K562 (cell line): ENCODE data around the gene CTIF. TPM values are rescaled to one million over a fixed set of nuclear protein-coding genes. Genes with fewer than 3 reads are reported as not detected.

Experiments
- ATF7 ChIP-seq: fragments of 450-650 bp; IDR thresholded peaks from 2 replicates; pipeline ENCODE4 v1.7.1; 2014; ENCODE audit warnings: mild to moderate bottlenecking, moderate library complexity
- DEAF1 ChIP-seq: fragments of 450-650 bp; formaldehyde crosslinking; IDR thresholded peaks from 2 replicates; pipeline ENCODE4 v1.4.0; 2020; ENCODE audit warnings: mild to moderate bottlenecking, moderate library complexity
- ETV6 ChIP-seq, 3 experiments: fragments of 150-350 bp in 1 of 3; sonication (generic) in 1 of 3; formaldehyde crosslinking in 1 of 3; IDR thresholded peaks; 2 replicates each; pipeline versions ENCODE4 v1.6.1 to v1.8.0; 2014 to 2022; ENCODE audit warnings: borderline replicate concordance in 2 of 3, low read depth in 2 of 3, antibody characterized with exemption in 1 of 3, low read length in 1 of 3, mild to moderate bottlenecking in 1 of 3, missing genetic modification reagents in 1 of 3
- HDAC3 ChIP-seq: fragments of 450-650 bp; IDR thresholded peaks from 2 replicates; pipeline ENCODE4 v1.6.1; 2018; ENCODE audit warnings: borderline replicate concordance, mild to moderate bottlenecking, moderate library complexity; ENCODE audit not compliant: partially characterized antibody
- HIVEP1 ChIP-seq: fragments of 250-450 bp; sonication (Bioruptor Pico); IDR thresholded peaks from 2 replicates; pipeline ENCODE4 v1.4.0; 2020; ENCODE audit warnings: mild to moderate bottlenecking
- POU5F1 ChIP-seq: fragments of 150-350 bp; IDR thresholded peaks from 2 replicates; pipeline ENCODE4 v1.6.1; 2014; ENCODE audit warnings: borderline replicate concordance, low read length, low read depth, mild to moderate bottlenecking; ENCODE audit not compliant: partially characterized antibody
- PRMT5 ChIP-seq: sonication (generic); formaldehyde crosslinking; IDR thresholded peaks from 2 replicates; pipeline ENCODE4 v1.5.0; 2020; ENCODE audit warnings: missing genetic modification reagents
- SAP30 ChIP-seq: fragments of 200-600 bp; sonication (generic); IDR thresholded peaks from 2 replicates; pipeline ENCODE4 v1.6.1; 2012; ENCODE audit warnings: borderline replicate concordance, low read depth, mild to moderate bottlenecking, moderate library complexity, low read length, control low read depth, inconsistent platforms; ENCODE audit not compliant: insufficient read depth, poor library complexity, severe bottlenecking
- ZNF766 ChIP-seq: fragments of 200-800 bp; sonication (Bioruptor generic); conservative IDR thresholded peaks from 2 replicates; pipeline ENCODE4 v1.6.1; 2016; ENCODE audit warnings: missing genetic modification characterization, missing compliant biosample characterization
- polyA plus RNA-seq, 8 experiments: library from polyadenylated mRNA; depleted of rRNA in 4 of 8; stranded (reverse) in 5 of 8; unstranded in 3 of 8; fragments of >200 nt; fragmentation: Nextera tagmentation in 2 of 8; fragmentation: Illumina TruSeq in 1 of 8; extraction: Ambion mirVana in 2 of 8; extraction: Trizol in 1 of 8; gene quantifications; 2 replicates each; pipeline versions ENCODE4 v1.2.1 to v1.2.3, GENCODE V29; 2011 to 2014; ENCODE audit warnings: inconsistent platforms in 1 of 8, missing spikeins in 1 of 8
- total RNA-seq, 7 experiments: library from RNA; depleted of rRNA in 6 of 7; stranded (reverse); fragments of >200 nt in 6 of 7; fragmentation: Illumina TruSeq in 2 of 7; extraction: Trizol in 2 of 7; gene quantifications; 2 replicates each; pipeline versions ENCODE4 v1.2.1 to v1.2.3, GENCODE V29; 2011 to 2021; ENCODE audit warnings: low replicate concordance in 1 of 7
- TF ChIP-seq, protein P1 (sequence below): fragments of 250-450 bp; sonication (Bioruptor Pico); IDR thresholded peaks from 2 replicates; pipeline ENCODE4 v1.4.0; 2020
- TF ChIP-seq, protein P2 (sequence below): fragments of 200-800 bp; sonication (Bioruptor generic); IDR thresholded peaks from 2 replicates; pipeline ENCODE4 v1.6.1; 2017; ENCODE audit warnings: missing genetic modification characterization, missing compliant biosample characterization
- TF ChIP-seq, protein P3 (sequence below), 2 experiments: fragments of 450-650 bp in 1 of 2; sonication (generic) in 1 of 2; formaldehyde crosslinking in 1 of 2; IDR thresholded peaks; 2 replicates each; pipeline versions ENCODE4 v1.7.1 to v1.9.0; 2016 to 2022; ENCODE audit warnings: inconsistent platforms in 1 of 2, mild to moderate bottlenecking in 1 of 2, missing genetic modification reagents in 1 of 2

Gene CTIF
- total and polyA plus RNA-seq, 9 of the 15 experiments (the other 6 are each of a cell fraction or from before 2014, with no cell fraction given): 0.17 to 11.5 (median 2.2) TPM

GRCh38 chr18:48797841-48798255 lies 259.0 kb downstream of the CTIF start (continued):
- no peak for TF ChIP-seq ZNF766 (CRISPR knock-in tag)
- TF ChIP-seq, protein P1, sequence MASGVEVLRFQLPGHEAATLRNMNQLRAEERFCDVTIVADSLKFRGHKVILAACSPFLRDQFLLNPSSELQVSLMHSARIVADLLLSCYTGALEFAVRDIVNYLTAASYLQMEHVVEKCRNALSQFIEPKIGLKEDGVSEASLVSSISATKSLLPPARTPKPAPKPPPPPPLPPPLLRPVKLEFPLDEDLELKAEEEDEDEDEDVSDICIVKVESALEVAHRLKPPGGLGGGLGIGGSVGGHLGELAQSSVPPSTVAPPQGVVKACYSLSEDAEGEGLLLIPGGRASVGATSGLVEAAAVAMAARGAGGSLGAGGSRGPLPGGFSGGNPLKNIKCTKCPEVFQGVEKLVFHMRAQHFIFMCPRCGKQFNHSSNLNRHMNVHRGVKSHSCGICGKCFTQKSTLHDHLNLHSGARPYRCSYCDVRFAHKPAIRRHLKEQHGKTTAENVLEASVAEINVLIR (CRISPR knock-in tag): no peak
- TF ChIP-seq HDAC3: no peak
- peak; percentile 68; the same call in 1 of the 2 replicates for TF ChIP-seq ATF7
- TF ChIP-seq, protein P2, sequence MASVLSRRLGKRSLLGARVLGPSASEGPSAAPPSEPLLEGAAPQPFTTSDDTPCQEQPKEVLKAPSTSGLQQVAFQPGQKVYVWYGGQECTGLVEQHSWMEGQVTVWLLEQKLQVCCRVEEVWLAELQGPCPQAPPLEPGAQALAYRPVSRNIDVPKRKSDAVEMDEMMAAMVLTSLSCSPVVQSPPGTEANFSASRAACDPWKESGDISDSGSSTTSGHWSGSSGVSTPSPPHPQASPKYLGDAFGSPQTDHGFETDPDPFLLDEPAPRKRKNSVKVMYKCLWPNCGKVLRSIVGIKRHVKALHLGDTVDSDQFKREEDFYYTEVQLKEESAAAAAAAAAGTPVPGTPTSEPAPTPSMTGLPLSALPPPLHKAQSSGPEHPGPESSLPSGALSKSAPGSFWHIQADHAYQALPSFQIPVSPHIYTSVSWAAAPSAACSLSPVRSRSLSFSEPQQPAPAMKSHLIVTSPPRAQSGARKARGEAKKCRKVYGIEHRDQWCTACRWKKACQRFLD (CRISPR knock-in tag): no peak
- no peak for TF ChIP-seq POU5F1
- TF ChIP-seq PRMT5 (CRISPR knock-in tag): no peak
- no peak for TF ChIP-seq DEAF1 (CRISPR knock-in tag)
- TF ChIP-seq SAP30: no peak
- no peak for TF ChIP-seq HIVEP1 (CRISPR knock-in tag)
- no peak for TF ChIP-seq ETV6 (IDR thresholded peaks at IDR 0.05; ENCODE audit: borderline replicate concordance in 1 of 2, low read depth in 2 of 2, low read length in 1 of 2)
- no peak for TF ChIP-seq ETV6 (CRISPR knock-in tag; IDR thresholded peaks at IDR 0.05; ENCODE audit: borderline replicate concordance)
- TF ChIP-seq, protein P3, sequence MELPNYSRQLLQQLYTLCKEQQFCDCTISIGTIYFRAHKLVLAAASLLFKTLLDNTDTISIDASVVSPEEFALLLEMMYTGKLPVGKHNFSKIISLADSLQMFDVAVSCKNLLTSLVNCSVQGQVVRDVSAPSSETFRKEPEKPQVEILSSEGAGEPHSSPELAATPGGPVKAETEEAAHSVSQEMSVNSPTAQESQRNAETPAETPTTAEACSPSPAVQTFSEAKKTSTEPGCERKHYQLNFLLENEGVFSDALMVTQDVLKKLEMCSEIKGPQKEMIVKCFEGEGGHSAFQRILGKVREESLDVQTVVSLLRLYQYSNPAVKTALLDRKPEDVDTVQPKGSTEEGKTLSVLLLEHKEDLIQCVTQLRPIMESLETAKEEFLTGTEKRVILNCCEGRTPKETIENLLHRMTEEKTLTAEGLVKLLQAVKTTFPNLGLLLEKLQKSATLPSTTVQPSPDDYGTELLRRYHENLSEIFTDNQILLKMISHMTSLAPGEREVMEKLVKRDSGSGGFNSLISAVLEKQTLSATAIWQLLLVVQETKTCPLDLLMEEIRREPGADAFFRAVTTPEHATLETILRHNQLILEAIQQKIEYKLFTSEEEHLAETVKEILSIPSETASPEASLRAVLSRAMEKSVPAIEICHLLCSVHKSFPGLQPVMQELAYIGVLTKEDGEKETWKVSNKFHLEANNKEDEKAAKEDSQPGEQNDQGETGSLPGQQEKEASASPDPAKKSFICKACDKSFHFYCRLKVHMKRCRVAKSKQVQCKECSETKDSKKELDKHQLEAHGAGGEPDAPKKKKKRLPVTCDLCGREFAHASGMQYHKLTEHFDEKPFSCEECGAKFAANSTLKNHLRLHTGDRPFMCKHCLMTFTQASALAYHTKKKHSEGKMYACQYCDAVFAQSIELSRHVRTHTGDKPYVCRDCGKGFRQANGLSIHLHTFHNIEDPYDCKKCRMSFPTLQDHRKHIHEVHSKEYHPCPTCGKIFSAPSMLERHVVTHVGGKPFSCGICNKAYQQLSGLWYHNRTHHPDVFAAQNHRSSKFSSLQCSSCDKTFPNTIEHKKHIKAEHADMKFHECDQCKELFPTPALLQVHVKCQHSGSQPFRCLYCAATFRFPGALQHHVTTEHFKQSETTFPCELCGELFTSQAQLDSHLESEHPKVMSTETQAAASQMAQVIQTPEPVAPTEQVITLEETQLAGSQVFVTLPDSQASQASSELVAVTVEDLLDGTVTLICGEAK (IDR thresholded peaks at IDR 0.05): no peak
- TF ChIP-seq, protein P3 (CRISPR knock-in tag; IDR thresholded peaks at IDR 0.05): no peak
